ENCODE data around the gene PLCB1.
"Not testable (repeated sequence)": the region's sequence is repeated elsewhere in the genome, so short reads cannot be mapped to it uniquely, and the experiment has no call there.

Gene PLCB1

GRCh38 chr20:8815208-8815607 is 683.1 kb downstream of the PLCB1 start:
- TF ChIP-seq, protein P1, sequence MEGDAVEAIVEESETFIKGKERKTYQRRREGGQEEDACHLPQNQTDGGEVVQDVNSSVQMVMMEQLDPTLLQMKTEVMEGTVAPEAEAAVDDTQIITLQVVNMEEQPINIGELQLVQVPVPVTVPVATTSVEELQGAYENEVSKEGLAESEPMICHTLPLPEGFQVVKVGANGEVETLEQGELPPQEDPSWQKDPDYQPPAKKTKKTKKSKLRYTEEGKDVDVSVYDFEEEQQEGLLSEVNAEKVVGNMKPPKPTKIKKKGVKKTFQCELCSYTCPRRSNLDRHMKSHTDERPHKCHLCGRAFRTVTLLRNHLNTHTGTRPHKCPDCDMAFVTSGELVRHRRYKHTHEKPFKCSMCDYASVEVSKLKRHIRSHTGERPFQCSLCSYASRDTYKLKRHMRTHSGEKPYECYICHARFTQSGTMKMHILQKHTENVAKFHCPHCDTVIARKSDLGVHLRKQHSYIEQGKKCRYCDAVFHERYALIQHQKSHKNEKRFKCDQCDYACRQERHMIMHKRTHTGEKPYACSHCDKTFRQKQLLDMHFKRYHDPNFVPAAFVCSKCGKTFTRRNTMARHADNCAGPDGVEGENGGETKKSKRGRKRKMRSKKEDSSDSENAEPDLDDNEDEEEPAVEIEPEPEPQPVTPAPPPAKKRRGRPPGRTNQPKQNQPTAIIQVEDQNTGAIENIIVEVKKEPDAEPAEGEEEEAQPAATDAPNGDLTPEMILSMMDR (IDR thresholded peaks at IDR 0.05; ENCODE audit: low read depth, low read length, missing control alignments) = no peak
- no peak for DNase-seq (ENCODE audit: low read depth)
- in situ Hi-C loops (cut with HindIII; ENCODE audit: low sequenced_read_pairs) = no loop called here
- no peak overlapping the region for H3K4me3 ChIP-seq (ENCODE audit: low read depth, low read length)

DNA sequence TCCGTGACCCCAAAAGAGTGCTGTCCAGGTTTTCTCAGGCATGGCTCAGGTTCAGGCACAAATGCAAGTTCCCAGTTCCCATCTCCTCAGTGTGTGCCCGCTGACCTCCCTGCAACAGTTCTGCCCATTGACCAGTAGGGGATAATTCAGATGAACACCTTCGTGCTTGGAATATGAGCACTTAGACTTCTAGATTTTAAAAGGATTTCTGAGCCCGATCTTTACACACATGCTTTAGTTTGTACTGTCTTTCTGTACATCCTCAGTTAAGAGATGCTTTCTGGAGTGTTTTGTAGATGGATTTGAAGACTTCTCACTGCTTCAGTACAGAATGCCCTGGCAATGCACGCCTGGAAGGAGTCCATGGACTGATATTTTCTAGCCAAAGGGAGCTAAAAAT is 697.2 kb downstream of the PLCB1 start:
- TF ChIP-seq, protein P1 (IDR thresholded peaks at IDR 0.05; ENCODE audit: low read depth, low read length, missing control alignments) = peak; percentile 31
- no peak overlapping the region for H3K4me3 ChIP-seq (ENCODE audit: low read depth, low read length)
- DNase-seq (ENCODE audit: low read depth) = no peak
- in situ Hi-C loops (cut with HindIII; ENCODE audit: low sequenced_read_pairs) = no loop called here

- in situ Hi-C loops (cut with HindIII; ENCODE audit: low sequenced_read_pairs); H3K4me3 ChIP-seq (ENCODE audit: low read depth, low read length); DNase-seq (ENCODE audit: low read depth): not testable (repeated sequence)
Measured at GRCh38 chr20:8834294-8834693, 702.2 kb downstream of the PLCB1 start.

DNA sequence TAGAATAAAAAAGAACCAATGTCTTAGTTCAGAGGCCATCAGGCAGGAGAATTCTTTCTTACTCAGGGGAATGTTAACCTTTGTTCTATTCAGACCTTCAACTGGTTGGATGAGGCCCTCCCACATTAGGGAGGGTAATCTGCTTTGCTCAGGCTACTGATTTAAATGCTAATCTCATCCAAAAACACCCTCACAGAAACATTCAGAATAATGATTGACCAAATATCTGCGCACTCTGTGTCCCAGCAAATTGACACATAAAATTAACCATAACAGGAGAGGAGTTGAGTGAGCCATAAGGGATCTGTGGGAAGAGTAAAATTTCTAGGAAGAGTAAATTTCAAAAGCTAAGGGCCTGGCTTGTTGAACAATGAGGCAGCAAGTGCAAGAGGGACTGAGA is 702.8 kb downstream of the PLCB1 start:
- DNase-seq (ENCODE audit: low read depth) = no peak
- in situ Hi-C loops (cut with HindIII; ENCODE audit: low sequenced_read_pairs) = no loop called here
- TF ChIP-seq, protein P1 (IDR thresholded peaks at IDR 0.05; ENCODE audit: low read depth, low read length, missing control alignments) = no peak
- no peak overlapping the region for H3K4me3 ChIP-seq (ENCODE audit: low read depth, low read length)

- no peak for DNase-seq (ENCODE audit: low read depth)
- TF ChIP-seq, protein P1 (IDR thresholded peaks at IDR 0.05; ENCODE audit: low read depth, low read length, missing control alignments) = no peak
- in situ Hi-C loops (cut with HindIII; ENCODE audit: low sequenced_read_pairs) = no loop called here
- no peak overlapping the region for H3K4me3 ChIP-seq (ENCODE audit: low read depth, low read length)
Measured at GRCh38 chr20:8837396-8837795, 705.3 kb downstream of the PLCB1 start.

DNA sequence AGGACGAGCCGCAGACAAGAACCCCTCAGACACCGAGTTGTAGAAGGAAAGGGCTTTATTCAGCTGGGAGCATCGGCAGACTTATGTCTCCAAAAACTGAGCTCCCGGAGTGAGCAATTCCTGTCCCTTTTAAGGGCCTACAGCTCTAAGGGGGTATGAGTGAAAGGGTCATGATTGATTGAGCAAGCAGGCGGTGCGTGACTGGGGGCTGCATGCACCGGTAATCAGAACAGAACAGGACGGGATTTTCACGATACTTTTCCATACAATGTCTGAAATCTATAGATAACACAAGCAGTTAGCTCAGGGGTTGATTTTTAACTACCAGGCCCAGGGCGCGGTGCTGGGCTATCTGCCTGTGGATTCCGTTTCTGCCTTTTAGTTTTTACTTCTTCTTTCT is 710.5 kb downstream of the PLCB1 start:
- H3K4me3 ChIP-seq (ENCODE audit: low read depth, low read length) = no peak overlapping the region
- in situ Hi-C loops (cut with HindIII; ENCODE audit: low sequenced_read_pairs) = no loop called here
- no peak for DNase-seq (ENCODE audit: low read depth)
- TF ChIP-seq, protein P1 (IDR thresholded peaks at IDR 0.05; ENCODE audit: low read depth, low read length, missing control alignments) = no peak

- H3K4me3 ChIP-seq (ENCODE audit: low read depth, low read length) = no peak overlapping the region
- in situ Hi-C loops (cut with HindIII; ENCODE audit: low sequenced_read_pairs) = no loop called here
- DNase-seq (ENCODE audit: low read depth) = no peak
- TF ChIP-seq, protein P1 (IDR thresholded peaks at IDR 0.05; ENCODE audit: low read depth, low read length, missing control alignments) = no peak
Measured at GRCh38 chr20:8844179-8844578, 712.1 kb downstream of the PLCB1 start.
